CD4-positive, alpha-beta T cell (primary cell): Measurements from ENCODE around the gene CDH8. TPM values are rescaled to one million over a fixed set of nuclear protein-coding genes. Genes with fewer than 3 reads are reported as not detected.
"Not testable (repeated sequence)": the region's sequence is repeated elsewhere in the genome, so short reads cannot be mapped to it uniquely, and the experiment has no call there.

Source experiments
- ATAC-seq: fragments of 200-7000 bp; cut with Tn5 transposase; one replicate; pipeline ENCODE4 v1.10.0; 2022; ENCODE audit warnings: mild to moderate bottlenecking; ENCODE audit not compliant: poor library complexity
- CTCF ChIA-PET: fragments of 350-600 bp; sonication (Branson Sonifier 250); formaldehyde crosslinking; loops from one replicate; lab custom pipeline; 2021; ENCODE audit warnings: antibody characterized with exemption, inconsistent platforms; lab: Charles Lee
- POLR2A ChIA-PET: fragments of 350-600 bp; sonication (Branson Sonifier 250); formaldehyde crosslinking; loops from one replicate; lab custom pipeline; 2021; ENCODE audit warnings: antibody characterized with exemption, inconsistent platforms; lab: Charles Lee
- DNase-seq, 14 experiments: peaks; one replicate each; pipeline ENCODE4 v3.0.0-alpha.2; 2013 to 2020; ENCODE audit warnings: mixed read lengths in 2 of 14
- H3K27ac ChIP-seq, 2 donors: one replicate each; pipeline versions ENCODE4 v1.5.1 to v1.7.0; 2013; ENCODE audit warnings: low read length in 2 of 2, low read depth in 1 of 2, mild to moderate bottlenecking in 1 of 2
- H3K27me3 ChIP-seq, 2 experiments: 1 replicate in 1 of 2; 2 replicates in 1 of 2; pipeline versions ENCODE4 v1.6.1 to v1.7.0; 2013; ENCODE audit warnings: low read length in 2 of 2, control low read depth in 1 of 2, mild to moderate bottlenecking in 1 of 2, moderate library complexity in 1 of 2; ENCODE audit not compliant: insufficient read depth in 2 of 2, control insufficient read depth in 1 of 2
- H3K36me3 ChIP-seq: one replicate; pipeline ENCODE4 v1.6.1; 2013; ENCODE audit warnings: low read length, control low read depth; ENCODE audit not compliant: insufficient read depth
- H3K4me1 ChIP-seq: one replicate; pipeline ENCODE4 v1.6.1; 2013; ENCODE audit warnings: low read length, control low read depth; ENCODE audit not compliant: insufficient read depth
- H3K4me3 ChIP-seq: one replicate; pipeline ENCODE4 v1.5.1; 2013; ENCODE audit warnings: mild to moderate bottlenecking, low read length, moderate library complexity
- H3K9me3 ChIP-seq, 2 experiments: 1 replicate in 1 of 2; 2 replicates in 1 of 2; pipeline versions ENCODE4 v1.6.1 to v1.7.0; 2013; ENCODE audit warnings: low read length in 2 of 2, mild to moderate bottlenecking in 2 of 2, control low read depth in 1 of 2, moderate library complexity in 1 of 2; ENCODE audit not compliant: control insufficient read depth in 1 of 2, insufficient read depth in 1 of 2
- H3K27ac Mint-ChIP-seq: one replicate; pipeline ENCODE4 v1.8.0; 2020; ENCODE audit warnings: mixed read lengths
- H3K27me3 Mint-ChIP-seq: one replicate; pipeline ENCODE4 v1.8.0; 2021; ENCODE audit warnings: mixed read lengths
- H3K36me3 Mint-ChIP-seq: one replicate; pipeline ENCODE4 v1.8.0; 2021; ENCODE audit warnings: low read depth, mixed read lengths
- H3K4me1 Mint-ChIP-seq: one replicate; pipeline ENCODE4 v1.8.0; 2021; ENCODE audit warnings: low read depth, mixed read lengths
- H3K4me3 Mint-ChIP-seq: one replicate; pipeline ENCODE4 v1.8.0; 2020; ENCODE audit warnings: mild to moderate bottlenecking, mixed read lengths
- H3K9me3 Mint-ChIP-seq: one replicate; pipeline ENCODE4 v1.8.0; 2020; ENCODE audit warnings: mixed read lengths
- intact Hi-C, 2 experiments: fragments of 100-400 bp; cut with DNase I in 1 of 2; cut with micrococcal nuclease in 1 of 2; formaldehyde crosslinking; loops; one replicate each; pipeline versions ENCODE4 v1.15.1 to v1.9.0; 2023 to 2025; cut with DNase I, micrococcal nuclease
- total RNA-seq, 174 experiments: library from RNA in 2 of 174; stranded (reverse) in 2 of 174; gene quantifications; one replicate each; pipeline ENCODE4 v1.2.3 and lab custom pipeline; 2021 to 2026
- TF ChIP-seq, protein P1 (sequence below): fragments of 200-600 bp; IDR thresholded peaks from one replicate; pipeline ENCODE4 v1.8.0; 2022; ENCODE audit warnings: antibody characterized with exemption, mild to moderate bottlenecking

The CDH8 gene
- total RNA-seq, 2 experiments from 2014 or later, result not detected

DNA sequence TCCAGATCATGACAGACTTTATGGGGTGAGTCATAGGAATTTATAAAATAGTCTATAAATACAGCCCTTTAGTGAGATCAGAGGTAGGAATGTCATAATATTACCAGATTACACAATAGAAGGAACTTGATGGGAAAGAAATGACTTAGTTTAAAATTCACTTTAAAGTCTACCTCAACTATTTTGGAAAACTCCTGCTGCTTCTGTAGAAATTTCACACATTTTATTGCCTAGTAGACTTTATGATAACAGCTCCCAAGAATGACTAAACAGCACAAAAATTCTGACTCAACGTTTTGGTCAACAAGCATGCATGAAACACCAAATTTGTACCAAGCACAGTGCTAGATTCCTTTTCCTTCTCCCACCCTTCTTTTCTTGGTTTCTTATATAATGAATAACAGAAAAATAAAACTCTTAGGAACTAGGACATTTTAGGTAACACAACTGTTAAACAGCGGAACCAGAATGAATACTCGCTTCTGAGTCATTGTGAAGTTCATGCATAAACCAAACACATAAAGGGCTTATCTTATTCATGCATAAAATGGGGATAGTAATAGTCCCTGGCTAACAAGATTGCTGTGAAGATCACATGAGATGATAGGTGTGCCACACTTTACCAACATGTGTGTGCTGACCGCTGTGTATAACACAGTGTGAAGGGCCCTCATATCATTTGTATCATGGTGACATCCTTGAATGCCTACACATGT is 243.9 kb downstream of the CDH8 start:
- no peaks in the 10 kb centered on the region for H3K4me1 ChIP-seq
- ChIA-PET CTCF (no interaction called here), POLR2A (no interaction called here)
- TF ChIP-seq, protein P1, sequence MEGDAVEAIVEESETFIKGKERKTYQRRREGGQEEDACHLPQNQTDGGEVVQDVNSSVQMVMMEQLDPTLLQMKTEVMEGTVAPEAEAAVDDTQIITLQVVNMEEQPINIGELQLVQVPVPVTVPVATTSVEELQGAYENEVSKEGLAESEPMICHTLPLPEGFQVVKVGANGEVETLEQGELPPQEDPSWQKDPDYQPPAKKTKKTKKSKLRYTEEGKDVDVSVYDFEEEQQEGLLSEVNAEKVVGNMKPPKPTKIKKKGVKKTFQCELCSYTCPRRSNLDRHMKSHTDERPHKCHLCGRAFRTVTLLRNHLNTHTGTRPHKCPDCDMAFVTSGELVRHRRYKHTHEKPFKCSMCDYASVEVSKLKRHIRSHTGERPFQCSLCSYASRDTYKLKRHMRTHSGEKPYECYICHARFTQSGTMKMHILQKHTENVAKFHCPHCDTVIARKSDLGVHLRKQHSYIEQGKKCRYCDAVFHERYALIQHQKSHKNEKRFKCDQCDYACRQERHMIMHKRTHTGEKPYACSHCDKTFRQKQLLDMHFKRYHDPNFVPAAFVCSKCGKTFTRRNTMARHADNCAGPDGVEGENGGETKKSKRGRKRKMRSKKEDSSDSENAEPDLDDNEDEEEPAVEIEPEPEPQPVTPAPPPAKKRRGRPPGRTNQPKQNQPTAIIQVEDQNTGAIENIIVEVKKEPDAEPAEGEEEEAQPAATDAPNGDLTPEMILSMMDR, result no peak
- intact Hi-C loops, result no loop called here
- H3K36me3 ChIP-seq, result no peaks in the 10 kb centered on the region
- H3K9me3 ChIP-seq, result peaks cover 0 to 11% of the 10 kb centered on the region in 2 experiments
- Mint-ChIP-seq H3K4me1 (no peaks in the 10 kb centered on the region), H3K9me3 (peaks cover 13% of the 10 kb centered on the region), H3K27me3 (no peaks in the 10 kb centered on the region), H3K36me3 (no peaks in the 10 kb centered on the region), H3K27ac (no peak overlapping the region), H3K4me3 (no peak overlapping the region)
- H3K27me3 ChIP-seq, result no peaks in the 10 kb centered on the region
- no peak for ATAC-seq
- H3K4me3 ChIP-seq, result no peak overlapping the region
- no peak for DNase-seq
- no peak overlapping the region for H3K27ac ChIP-seq

DNA sequence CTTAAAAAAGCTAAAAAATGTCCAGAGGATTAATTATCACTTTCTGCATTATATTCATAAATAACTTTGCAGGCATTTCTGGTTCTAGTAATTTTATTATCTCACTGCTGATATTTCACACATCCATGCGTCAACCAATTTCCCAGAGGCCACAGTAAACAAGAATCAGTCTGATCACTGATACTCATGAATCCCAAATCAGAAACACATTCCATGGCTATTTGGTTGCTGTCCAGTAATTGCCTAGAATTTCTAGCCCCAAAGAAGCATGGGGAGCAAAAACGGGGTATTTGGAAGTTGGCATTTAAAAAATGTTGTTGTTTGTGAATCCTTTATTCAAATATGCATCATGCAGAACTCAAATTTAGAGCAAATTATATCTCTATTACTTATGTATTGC is 244.8 kb downstream of the CDH8 start:
- no peak overlapping the region for H3K4me3 ChIP-seq
- H3K9me3 ChIP-seq, result peaks cover 0 to 11% of the 10 kb centered on the region in 2 experiments
- no peak overlapping the region for H3K27ac ChIP-seq
- H3K27me3 Mint-ChIP-seq, result no peaks in the 10 kb centered on the region
- H3K36me3 Mint-ChIP-seq, result no peaks in the 10 kb centered on the region
- ATAC-seq (no peak), DNase-seq (no peak)
- H3K4me1 ChIP-seq, result no peaks in the 10 kb centered on the region
- intact Hi-C loops, result no loop called here
- H3K9me3 Mint-ChIP-seq, result peaks cover 11% of the 10 kb centered on the region
- no peaks in the 10 kb centered on the region for H3K36me3 ChIP-seq
- no peaks in the 10 kb centered on the region for H3K4me1 Mint-ChIP-seq
- ChIA-PET POLR2A (no interaction called here), CTCF (no interaction called here)
- no peak overlapping the region for H3K27ac Mint-ChIP-seq
- TF ChIP-seq, protein P1, result no peak
- H3K27me3 ChIP-seq, result no peaks in the 10 kb centered on the region
- H3K4me3 Mint-ChIP-seq, result no peak overlapping the region

DNA sequence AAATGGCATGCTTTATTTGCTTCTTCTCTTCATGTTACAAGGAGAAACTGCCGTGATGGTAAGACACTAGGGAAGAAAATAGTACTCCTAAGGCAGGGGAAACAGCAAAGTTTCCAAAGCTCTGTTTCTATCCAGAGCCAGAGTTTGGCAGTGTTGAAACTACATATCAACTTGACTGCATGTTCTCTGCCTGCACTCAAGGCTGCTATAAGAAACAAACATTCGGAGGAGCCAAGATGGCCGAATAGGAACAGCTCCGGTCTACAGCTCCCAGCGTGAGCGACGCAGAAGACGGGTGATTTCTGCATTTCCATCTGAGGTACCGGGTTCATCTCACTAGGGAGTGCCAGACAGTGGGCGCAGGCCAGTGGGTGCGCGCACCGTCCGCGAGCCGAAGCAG is 254.4 kb downstream of the CDH8 start:
- ATAC-seq, H3K36me3 ChIP-seq, H3K36me3 Mint-ChIP-seq, H3K9me3 ChIP-seq, H3K4me1 ChIP-seq, intact Hi-C loops, H3K4me1 Mint-ChIP-seq, H3K4me3 ChIP-seq, POLR2A ChIA-PET, H3K27me3 ChIP-seq, CTCF ChIA-PET, H3K4me3 Mint-ChIP-seq, DNase-seq, H3K27ac ChIP-seq, H3K27ac Mint-ChIP-seq, H3K27me3 Mint-ChIP-seq, H3K9me3 Mint-ChIP-seq: not testable (repeated sequence)

DNA sequence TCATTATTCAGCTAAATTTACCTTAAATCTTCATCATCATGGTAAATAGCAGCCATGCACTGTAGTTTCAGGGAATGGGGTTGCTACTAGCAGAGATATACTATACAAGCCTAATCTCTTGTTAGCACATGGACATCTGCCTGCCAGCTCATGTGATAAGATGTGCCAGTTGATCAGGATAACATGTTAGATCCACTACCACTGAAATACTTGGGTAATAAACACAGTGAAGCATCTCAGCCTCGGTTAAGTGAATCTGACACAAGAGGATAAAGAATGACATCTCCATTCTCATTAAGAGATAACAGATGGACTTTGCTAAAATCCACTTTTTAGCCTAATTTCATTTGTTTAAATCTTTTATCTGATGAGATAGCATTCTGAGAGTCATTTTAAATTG is 256.1 kb downstream of the CDH8 start:
- H3K27ac Mint-ChIP-seq, result no peak overlapping the region
- H3K36me3 Mint-ChIP-seq, result no peaks in the 10 kb centered on the region
- DNase-seq (no peak), ATAC-seq (no peak)
- ChIA-PET CTCF (no interaction called here), POLR2A (no interaction called here)
- Histone ChIP-seq H3K27me3 (no peaks in the 10 kb centered on the region), H3K4me1 (no peaks in the 10 kb centered on the region), H3K9me3 (peaks cover 0 to 8% of the 10 kb centered on the region in 2 experiments), H3K4me3 (no peak overlapping the region), H3K27ac (no peak overlapping the region), H3K36me3 (no peaks in the 10 kb centered on the region)
- H3K4me1 Mint-ChIP-seq, result no peaks in the 10 kb centered on the region
- H3K27me3 Mint-ChIP-seq, result no peaks in the 10 kb centered on the region
- H3K9me3 Mint-ChIP-seq, result peaks cover 10% of the 10 kb centered on the region
- intact Hi-C loops, result no loop called here
- TF ChIP-seq, protein P1, result no peak
- no peak overlapping the region for H3K4me3 Mint-ChIP-seq
